ENCODE measurements around the gene SLC25A24.
"Not testable (repeated sequence)": the region's sequence is repeated elsewhere in the genome, so short reads cannot be mapped to it uniquely, and the experiment has no call there.

SLC25A24 gene

DNA sequence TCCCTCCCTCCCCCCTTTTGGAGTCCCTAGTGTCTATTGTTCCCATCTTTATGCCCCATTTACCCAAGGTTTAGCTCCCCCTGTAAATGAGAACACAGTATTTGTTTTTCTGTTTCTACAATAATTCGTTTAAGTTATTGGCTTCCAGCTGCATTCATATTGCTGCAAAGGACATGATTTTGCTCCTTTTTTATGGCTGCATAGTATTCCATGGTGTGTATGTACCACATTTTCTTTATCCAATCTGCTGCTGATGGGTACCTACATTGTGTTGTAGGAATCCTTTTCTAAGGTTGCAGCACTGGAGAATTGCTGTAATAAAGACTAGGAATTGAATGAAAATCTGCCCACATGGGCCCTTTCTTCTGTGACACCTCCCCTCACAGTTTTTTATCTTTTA lies 6.8 kb downstream of the SLC25A24 start:
- DNase-seq = no peak

DNA sequence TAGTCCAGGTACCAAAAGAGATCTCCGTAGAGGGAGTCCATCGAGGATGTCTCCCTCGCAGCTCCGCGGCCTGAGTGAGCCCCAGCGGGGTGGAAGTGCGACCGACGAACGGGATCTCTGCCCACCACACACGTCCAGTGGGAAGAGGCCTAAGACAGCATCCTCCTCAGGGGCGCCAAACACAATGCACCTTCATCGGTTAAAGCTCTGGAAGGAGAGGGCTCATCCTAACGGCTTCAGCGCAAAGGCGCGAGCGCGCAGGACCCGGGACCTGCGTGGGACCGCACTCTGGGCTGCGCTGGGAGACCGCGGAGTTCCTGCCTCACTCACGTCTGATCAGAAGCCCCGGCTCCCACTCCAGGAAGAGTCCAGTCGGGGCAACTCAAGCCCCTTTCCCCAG lies 7.6 kb downstream of the SLC25A24 start:
- no peak for DNase-seq

DNA sequence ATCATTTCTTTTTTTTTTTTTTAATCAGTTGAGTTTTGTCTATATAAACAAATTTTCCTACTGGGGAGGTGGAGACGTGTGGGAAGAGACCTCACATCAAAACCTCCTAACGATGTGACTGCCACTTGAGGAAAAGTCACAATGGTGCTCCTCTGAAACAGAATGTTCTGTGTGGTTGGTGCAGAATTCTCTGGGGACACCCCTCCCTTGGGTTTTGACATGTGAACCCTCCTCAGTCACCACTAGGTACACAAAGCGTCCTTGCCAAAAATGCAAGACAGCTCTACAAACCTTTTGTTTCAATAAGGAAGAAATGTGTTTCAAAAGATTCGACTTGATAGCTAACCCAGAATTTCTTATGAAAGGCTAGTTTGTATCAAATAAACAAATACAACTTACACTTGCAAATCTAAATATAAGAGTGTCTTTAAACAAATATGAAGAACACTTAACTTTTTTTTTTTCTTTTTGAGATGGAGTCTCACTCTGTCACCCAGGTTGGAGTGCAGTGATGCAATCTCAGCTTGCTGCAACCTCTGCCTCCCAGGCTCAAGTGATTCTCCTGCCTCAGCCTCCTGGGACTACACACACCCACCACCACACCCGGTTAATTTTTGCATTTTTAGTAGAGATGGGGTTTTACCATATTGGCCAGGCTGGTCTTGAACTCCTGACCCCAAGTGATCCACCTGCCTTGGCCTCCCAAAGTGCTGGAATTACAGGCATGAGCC lies 9.3 kb downstream of the SLC25A24 start:
- no peak for DNase-seq

DNA sequence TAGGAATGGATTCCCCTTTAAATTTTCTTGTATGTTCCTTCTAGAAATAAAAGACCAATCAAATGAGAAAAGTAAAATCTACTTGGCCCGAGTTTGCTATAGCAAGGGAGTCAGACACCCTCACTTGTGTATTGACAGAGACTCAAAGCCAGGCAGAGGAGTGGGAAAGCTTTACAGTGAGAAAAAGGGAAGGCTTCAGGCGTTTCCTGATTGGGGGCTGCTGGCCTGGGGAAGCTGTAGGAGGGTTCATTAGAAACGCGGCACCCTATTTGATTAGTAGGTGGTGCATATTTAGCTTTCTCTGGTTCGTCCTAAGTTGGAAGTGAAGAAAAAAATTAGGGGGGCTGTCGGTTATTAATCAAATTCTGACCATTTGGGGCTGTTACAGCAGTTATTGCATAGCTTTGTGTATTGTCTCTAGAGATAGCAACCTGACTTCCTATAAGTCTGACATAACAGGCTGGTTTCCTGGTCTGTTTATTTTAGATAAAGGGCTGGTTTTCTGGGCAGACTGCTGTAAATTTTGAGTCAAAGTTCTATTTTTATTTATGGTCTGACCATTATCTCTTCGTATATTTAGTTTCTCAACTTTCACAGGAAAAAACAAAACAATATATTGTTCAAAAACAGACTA lies 10.0 kb downstream of the SLC25A24 start:
- DNase-seq = no peak

DNA sequence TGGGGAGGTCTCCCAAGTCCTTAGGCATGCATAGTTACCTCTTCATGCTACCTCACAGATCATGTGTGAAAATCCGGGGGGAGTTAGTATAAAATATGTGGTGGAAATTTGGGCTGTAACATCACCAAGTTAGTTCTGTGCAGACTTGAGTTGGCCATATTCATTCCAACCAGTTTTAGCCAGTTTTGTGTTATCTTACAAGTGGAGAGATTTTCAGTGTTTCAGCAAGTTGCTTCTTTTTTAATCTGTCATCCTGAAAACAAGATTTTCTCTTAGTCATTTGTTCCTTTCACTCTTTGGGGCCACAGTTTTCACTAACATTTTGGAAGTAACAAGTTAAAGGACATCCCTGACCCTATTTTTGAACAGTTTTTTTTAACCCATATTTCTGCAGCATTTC lies 11.3 kb downstream of the SLC25A24 start:
- no peak for DNase-seq

DNA sequence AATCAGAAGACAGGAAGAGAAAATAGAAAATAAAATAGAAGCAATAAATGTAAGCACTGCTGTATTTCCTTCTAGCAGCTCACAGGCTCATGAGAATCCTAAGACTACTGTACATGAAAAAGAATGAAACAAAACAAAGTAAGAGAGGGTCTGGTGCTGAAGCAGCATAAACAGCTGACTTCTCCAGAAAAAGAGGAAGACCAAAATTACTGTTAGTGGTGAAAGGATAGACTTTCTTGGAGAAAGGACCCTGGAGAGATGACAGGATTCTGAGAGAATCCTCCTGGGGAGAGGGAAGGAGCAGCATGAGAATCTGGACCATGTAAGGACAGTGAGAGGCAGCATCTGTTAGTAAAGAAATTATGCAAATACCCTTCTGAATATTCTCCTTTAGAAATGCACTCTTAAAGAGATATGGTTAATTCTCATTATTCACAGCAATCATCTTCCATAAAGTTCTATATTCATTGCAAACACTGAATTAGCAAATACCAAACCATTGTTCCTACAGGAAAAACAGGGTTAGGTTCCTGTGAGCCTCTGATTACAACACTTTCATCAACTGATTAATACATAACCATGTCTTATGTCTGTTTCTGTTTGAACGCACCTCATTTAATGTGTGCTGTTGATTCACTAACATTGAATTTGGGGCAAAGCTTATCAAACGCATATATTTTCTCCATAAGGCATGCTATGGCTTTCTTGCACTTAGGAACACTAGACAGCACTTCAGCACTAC lies 17.0 kb downstream of the SLC25A24 start:
- no peak for DNase-seq

DNA sequence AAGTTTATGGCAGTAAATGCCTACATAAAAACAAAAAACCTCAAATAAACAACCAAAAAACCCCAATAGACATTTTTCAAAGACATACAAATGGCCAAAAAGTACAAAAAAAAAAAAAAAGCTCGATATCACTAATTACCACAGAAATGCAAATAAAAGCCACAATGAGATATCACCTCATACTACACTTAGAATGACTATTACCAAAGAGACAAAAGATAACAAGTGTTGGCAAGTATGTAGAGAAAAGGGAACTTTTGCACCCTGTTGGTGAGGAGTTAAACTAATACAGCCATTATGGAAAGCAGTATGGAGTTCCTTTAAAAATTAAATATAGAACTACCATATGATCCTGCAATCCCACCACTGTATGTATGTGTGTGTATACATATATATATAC lies 21.1 kb downstream of the SLC25A24 start:
- no peak for DNase-seq

DNA sequence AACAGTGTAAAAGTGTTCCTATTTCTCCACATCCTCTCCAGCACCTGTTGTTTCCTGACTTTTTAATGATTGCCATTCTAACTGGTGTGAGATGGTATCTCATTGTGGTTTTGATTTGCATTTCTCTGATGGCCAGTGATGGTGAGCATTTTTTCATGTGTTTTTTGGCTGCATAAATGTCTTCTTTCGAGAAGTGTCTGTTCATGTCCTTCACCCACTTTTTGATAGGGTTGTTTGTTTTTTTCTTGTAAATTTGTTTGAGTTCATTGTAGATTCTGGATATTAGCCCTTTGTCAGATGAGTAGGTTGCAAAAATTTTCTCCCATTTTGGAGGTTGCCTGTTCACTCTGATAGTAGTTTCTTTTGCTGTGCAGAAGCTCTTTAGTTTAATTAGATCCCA lies 37.7 kb downstream of the SLC25A24 start:
- DNase-seq = not testable (repeated sequence)

DNA sequence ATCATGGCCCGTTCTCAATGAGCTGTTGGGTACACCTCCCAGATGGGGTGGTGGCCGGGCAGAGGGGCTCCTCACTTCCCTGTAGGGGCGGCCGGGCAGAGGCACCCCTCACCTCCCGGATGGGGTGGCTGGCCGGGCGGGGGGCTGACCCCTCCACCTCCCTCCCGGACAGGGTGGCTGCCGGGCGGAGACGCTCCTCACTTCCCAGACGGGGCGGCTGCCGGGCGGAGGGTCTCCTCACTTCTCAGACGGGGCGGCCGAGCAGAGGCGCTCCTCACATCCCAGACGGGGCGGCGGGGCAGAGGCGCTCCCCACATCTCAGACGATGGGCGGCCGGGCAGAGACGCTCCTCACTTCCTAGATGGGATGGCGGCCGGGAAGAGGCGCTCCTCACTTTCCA lies 40.2 kb downstream of the SLC25A24 start:
- not testable (repeated sequence) for DNase-seq

DNA sequence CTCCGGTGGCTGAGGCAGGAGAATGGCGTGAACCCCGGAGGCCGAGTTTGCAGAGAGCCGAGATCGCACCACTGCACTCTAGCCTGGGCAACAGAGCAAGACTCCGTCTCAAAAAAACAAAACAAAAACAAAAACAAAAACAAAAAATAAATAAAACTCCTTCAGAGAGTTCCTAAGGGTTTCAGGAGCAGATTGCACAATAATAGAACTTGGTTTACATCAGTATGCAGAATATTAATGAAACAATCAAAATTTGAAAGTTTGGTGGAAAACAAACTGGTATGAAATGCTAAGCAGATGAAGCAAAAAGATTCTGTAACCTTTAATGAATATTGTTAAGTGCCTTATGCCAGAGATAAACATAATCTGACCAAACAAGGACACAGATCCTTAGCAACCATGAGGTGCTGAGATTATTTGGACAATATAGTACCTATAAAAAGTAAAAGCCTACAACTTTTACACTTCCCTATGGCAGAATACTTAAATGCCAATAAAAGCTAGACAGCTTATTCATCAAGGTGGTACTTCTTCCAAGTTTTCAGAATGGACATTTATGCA lies 41.2 kb downstream of the SLC25A24 start:
- no peak for DNase-seq

DNA sequence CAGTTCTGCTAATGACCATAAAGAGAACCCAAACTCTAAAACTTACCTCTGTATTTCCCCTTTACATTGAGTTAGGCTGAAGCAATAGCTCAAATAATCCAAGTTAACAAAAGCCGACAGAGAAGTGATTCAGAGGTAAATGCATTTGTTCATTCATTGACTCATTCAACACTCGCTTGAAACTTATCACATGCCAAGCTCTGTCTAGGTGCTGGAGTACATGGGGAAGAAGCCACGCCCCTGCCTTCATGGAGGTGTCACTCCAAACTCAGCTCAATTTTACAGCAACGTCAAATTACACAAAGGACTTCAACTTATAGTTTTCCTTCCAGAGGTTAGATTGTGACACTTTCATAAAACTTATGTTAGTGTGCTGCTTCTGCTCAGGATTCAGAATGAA lies 45.8 kb downstream of the SLC25A24 start:
- DNase-seq = no peak

DNA sequence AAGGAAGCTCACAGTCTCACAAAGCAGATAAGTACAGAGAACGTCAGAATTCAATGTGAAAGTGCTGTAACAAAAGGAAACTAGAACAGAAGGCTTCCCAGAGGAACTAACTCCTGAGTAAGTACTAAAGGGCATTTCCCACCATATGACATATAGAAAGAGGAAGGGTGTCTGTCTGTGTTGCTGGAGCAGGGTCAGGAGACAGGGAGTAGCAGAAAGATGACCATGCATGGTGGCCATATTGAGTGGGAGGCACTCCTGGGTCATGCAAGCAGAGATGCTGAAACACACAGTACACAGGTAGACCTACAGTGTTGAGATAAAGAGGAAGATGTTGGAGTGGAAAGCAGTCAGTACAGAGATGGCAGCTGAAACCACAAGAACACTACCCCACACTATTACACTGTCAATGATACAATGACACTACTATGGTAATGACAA lies 47.3 kb downstream of the SLC25A24 start:
- DNase-seq = no peak

DNA sequence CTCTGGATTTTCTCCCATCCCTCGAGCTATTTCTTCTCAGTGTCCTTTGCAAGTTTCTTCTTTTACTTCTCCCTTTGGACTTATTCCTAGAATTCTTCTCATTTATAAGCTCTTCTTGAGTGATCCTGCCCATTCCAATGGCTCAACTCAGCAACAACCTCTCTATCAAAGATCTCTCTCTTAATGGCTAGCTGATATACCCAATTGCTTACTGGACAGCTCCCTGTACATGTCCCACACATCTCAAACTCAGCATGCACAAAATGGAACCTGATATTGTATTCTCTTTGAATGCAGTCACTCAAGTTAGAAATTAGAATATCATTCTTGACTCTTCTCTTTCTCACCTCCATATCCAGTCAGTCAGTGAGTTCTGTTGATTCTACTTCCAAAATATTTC lies 48.6 kb downstream of the SLC25A24 start:
- no peak for DNase-seq

DNA sequence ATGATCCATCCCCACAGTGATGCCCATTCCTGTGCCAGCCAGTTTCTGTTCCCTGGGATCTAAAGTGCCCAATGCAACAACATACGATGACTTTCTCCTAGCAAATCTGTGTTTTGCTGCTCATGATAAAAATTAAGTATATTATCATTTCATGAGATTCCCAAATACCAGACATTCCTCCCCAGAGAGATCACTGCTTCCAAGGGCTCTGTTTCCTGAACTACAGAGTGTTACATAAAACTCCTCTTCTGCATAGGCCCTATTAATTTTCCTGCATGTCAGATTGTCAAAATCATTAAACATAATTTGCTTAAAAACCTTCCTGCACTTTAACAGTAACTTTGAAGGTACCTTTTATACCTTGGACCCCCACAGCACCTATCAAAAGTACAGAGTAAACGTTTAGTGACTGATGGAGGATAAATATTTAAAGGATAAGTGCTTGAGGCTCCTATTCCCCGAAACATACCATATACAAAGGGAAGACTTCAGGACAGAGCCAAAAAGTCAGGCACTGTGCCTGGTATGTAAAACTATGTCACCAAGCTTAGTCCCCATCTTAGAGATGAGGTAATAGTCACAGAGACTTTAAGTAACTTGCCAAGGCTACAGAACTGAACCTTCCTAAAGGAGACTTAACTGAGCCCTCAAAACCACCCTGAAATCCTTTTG lies 50.2 kb downstream of the SLC25A24 start:
- no peak for DNase-seq

DNA sequence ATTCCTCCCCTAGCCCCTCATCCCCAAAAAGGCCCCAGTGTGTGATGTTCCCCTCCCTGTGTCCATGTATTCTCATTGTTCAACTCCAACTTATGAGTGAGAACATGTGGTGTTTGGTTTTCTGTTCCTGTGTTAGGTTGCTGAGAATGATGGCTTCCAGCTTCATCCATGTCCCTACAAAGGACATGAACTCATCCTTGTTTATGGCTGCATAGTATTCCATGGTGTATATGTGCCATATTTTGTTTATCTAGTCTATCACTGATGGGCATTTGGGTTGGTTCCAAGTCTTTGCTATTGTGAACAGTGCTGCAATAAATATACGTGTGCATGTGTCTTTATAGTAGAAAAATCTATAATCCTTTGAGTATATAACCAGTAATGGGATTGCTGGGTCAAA lies 55.6 kb downstream of the SLC25A24 start:
- DNase-seq = not testable (repeated sequence)

DNA sequence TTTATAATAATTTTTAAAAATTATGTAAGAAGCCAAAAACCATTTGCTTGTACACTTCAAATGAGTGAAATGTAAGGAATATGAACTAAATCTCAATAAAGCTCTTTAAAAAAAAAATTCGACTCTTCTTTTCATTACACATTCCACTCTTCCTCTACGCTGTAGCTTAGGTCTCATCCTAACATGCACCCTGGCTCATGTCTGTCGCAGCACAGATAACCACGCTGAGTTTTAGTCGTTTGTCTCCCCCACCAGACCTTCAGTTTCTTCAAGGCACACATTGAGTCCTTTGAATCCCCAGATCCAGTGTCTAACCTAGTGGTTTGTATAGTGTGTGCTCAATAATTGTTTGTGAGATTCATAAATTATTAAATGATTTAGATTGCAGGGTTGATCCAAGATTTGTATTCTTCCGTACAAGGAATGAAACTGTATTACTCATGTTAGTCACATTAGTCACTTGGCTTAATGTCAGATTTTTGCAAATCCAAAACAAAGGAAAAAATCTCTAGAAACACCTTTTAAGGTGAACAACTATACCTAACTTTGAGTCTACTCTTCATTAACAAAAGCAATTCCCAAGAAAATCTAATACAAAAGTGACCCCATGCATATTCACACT lies 57.3 kb downstream of the SLC25A24 start:
- DNase-seq = no peak

DNA sequence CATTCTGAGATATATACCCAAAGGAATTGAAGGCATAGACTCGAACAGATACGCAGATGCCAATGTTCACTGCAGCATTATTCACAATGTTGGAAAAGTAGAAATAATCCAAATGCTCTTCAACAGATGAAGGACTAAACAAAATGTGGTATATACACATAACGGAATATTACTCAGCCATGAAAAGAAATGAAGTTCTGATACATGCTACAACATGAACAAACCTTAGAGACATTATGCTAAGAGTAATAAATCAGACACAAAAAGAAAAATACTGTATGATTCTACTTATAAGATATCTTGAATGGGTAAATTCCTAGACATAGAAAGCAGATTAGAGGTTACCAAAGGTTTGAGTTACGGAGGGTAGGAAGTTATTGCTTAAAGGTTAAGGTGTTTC lies 57.9 kb downstream of the SLC25A24 start:
- no peak for DNase-seq

DNA sequence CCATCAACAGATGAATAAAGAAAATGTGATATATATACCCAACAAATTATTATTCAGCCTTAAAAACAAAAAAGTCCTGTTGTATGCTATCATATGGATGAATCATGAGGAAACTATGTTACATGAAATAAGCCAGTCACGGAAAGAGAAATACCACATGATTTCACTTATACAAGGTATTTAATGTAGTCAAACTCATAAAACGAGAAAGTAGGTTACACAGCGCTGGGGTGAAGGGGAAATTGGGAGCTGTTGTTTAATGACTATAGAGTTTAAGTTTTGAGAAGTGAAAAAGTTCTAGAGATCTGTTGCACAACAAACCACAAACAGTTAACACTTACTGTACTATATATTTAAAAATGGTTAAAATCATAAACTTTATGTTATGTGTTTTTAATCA lies 58.5 kb downstream of the SLC25A24 start:
- DNase-seq = no peak

DNA sequence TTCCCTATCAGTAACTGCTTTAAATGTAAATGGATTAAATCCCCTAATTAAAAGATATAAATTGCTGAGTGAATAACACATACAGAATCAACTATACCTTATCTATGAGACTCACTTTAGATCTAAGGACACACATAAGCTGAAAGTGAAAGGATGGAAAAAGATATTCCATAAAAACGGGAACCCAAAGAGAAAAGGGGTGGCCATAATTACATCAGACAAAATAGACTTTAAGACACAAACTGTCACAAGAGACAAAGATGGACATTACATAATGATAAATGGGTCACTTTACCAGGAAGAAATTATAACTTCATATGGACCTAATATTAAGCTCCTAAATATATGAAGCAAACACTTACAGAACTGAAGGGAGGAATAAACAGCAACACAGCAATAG lies 59.2 kb downstream of the SLC25A24 start:
- DNase-seq = no peak

DNA sequence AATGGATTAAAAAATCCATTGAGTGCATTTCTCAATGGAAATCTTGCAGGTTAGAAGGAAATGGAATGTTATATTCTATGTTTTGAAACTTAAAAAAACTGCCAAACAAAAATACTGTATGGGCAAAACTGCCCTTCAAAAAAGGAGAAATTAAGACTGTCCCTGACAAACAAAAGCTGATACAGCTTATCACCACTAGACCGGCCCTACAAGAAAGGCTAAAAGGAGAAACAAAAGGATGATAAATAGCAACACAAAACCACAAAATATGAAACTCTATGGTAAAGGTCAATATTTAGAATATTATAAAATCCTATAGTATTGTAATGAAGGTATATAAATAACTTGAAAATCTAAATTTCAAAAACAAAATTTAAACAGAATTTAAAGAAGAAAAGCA lies 60.0 kb downstream of the SLC25A24 start:
- no peak for DNase-seq

DNA sequence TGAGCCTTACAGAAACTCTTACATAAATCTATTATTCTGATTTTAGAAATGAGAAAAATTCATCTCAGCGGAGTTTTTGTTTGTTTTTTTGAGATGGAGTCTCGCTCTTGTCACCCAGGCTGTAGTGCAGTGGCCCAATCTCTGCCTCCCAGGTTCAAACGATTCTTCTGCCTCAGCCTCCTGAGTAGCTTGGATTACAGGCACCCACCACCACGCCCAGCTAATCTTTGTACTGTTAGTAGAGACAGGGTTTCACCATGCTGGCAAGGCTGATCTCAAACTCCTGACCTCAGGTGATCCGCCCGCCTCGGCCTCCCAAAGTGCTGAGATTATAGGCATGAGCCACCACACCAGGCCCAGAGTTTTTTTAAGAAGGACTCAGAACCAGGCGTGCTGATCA lies 60.6 kb downstream of the SLC25A24 start:
- not testable (repeated sequence) for DNase-seq

DNA sequence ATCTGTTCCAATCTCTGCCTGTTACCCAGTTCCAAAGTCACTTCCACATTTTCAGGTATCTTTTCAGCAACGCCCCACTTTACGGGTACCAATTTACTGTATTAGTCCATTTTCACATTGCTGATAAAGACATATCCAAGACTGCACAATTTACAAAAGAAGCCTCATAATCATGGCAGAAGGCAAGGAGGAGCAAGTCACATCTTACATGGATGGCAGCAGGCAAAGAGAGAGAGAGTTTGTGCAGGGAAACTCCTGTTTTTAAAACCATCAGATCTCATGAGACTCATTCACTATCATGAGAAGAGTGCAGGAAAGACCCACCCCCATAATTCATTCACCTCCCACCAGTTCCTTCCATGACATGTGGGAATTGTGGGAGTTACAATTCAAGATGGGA lies 67.0 kb downstream of the SLC25A24 start:
- DNase-seq = not testable (repeated sequence)

DNA sequence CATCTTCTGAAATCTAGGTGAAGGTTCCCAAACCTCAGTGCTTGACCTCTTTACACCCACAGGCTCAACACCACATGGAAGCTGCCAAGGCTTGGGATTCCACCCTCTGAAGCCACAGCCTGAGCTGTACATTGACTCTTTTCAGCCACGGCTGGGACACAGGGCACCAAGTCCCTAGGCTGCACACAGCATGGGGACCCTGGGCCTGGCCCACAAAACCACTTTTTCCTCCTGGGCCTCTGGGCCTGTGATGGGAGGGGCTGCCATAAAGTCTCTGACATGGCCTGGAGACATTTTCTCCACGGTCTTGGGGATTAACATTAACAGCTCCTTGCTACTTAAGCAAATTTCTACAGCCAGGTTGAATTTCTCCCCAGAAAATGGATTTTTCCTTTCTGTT lies 67.8 kb downstream of the SLC25A24 start:
- not testable (repeated sequence) for DNase-seq

Measured in right forelimb (tissue), 1 donor.